ENCODE data around the gene KIF6.

DNA sequence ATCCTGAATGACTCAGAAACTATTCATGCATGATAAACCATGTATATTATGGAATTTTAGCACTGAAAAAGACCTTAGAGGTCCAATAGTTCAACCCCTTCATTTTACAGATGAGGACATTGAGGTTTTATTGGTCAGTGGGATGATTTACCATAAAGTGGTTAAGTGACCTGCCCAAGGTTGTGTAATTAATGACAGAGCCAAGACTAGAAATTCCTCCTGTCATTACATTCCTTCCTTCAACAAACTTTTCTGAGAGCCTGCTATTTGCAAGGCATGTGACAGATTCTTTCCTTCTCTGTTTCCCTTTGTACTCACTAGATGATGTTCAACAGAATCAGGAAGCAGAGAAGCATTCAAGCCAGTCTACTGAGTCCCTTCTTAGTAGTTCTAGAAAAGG lies 232.0 kb downstream of the KIF6 start:
- no peak for TF ChIP-seq ELF4 (IDR thresholded peaks at IDR 0.05)
- TF ChIP-seq FOXM1 (IDR thresholded peaks at IDR 0.05; ENCODE audit: borderline replicate concordance) = no peak
- TF ChIP-seq, protein P1, sequence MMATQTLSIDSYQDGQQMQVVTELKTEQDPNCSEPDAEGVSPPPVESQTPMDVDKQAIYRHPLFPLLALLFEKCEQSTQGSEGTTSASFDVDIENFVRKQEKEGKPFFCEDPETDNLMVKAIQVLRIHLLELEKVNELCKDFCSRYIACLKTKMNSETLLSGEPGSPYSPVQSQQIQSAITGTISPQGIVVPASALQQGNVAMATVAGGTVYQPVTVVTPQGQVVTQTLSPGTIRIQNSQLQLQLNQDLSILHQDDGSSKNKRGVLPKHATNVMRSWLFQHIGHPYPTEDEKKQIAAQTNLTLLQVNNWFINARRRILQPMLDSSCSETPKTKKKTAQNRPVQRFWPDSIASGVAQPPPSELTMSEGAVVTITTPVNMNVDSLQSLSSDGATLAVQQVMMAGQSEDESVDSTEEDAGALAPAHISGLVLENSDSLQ (IDR thresholded peaks at IDR 0.05) = no peak
